Measurements from ENCODE around the gene VPS13C. TPM values are rescaled to one million over a fixed set of nuclear protein-coding genes. Genes with fewer than 3 reads are reported as not detected.

VPS13C gene
- total and polyA plus RNA-seq, 10 donors: 32.9 to 194 (median 147) TPM

GRCh38 chr15:62103431-62103830, 43.2 kb upstream of the VPS13C start:
- DNase-seq: no peak
- TF ChIP-seq POLR2AphosphoS5 (IDR thresholded peaks at IDR 0.05): no peak
- no peak for TF ChIP-seq POLR2A (IDR thresholded peaks at IDR 0.05)
- no peak for TF ChIP-seq CTCF (IDR thresholded peaks at IDR 0.05 in 8 of 11, conservative IDR thresholded peaks at IDR 0.05 in 3 of 11)
- WGBS, 5 donors: 88 to 96% (median 94%) methylated on average over 7 of the region's 7 CpGs
- H3K4me1 ChIP-seq: no peaks in the 10 kb centered on the region
- no peak overlapping the region for H3K4me3 ChIP-seq
- no peaks in the 10 kb centered on the region for H3K9me3 ChIP-seq
- no peak overlapping the region for H3K27ac ChIP-seq
- H3K36me3 ChIP-seq: no peaks in the 10 kb centered on the region
- H3K27me3 ChIP-seq (replicated peaks in 1 of 7): peaks cover 0 to 5% (median 0%) of the 10 kb centered on the region in 7 donors
- intact Hi-C loops (cut with DNase I; ENCODE audit: low total_unique reads): no loop called here

DNA sequence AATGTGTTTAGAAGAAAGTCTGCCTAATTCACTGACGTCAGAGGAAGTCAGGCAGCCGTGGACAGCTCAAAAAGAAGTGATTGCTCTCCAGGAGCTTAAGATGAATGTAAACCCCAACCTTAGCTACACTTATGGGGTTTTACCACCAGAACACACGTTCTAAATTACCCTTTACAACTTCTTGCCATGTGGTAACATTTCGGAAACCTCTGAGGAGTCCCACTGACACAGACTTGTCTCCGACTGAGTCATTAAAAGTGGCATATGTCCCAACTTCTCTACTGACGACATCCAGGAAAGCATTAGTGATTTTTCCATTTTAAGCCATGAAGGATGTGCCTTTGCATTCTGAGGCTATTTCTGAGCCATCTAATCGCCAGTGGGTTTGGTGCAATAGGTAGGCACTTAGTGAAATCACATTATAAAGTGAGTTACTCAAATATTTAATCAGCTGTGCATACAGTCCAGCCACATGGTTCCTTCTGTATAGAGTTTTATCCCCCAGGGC, 38.9 kb upstream of the VPS13C start:
- no peak for TF ChIP-seq CTCF (IDR thresholded peaks at IDR 0.05 in 8 of 11, conservative IDR thresholded peaks at IDR 0.05 in 3 of 11)
- TF ChIP-seq POLR2A (IDR thresholded peaks at IDR 0.05): no peak
- no peak for TF ChIP-seq POLR2AphosphoS5 (IDR thresholded peaks at IDR 0.05)
- Histone ChIP-seq H3K9me3 (no peaks in the 10 kb centered on the region), H3K4me3 (no peak overlapping the region), H3K4me1 (no peaks in the 10 kb centered on the region), H3K36me3 (no peaks in the 10 kb centered on the region), H3K27ac (no peak overlapping the region), H3K27me3 (replicated peaks in 1 of 7) (peaks cover 0 to 15% (median 0%) of the 10 kb centered on the region in 7 donors)
- DNase-seq: no peak
- intact Hi-C loops (cut with DNase I; ENCODE audit: low total_unique reads): no loop called here
- WGBS, 5 donors: 53 to 69% (median 64%) methylated on average over 7 of the region's 7 CpGs

- WGBS, 5 donors: 67 to 85% (median 82%) methylated on average over 7 of the region's 7 CpGs
- H3K4me3 ChIP-seq: no peak overlapping the region
- no peak for TF ChIP-seq POLR2A (IDR thresholded peaks at IDR 0.05)
- TF ChIP-seq POLR2AphosphoS5 (IDR thresholded peaks at IDR 0.05): no peak
- TF ChIP-seq CTCF (IDR thresholded peaks at IDR 0.05 in 8 of 11, conservative IDR thresholded peaks at IDR 0.05 in 3 of 11): no peak
- H3K9me3 ChIP-seq: no peaks in the 10 kb centered on the region
- H3K4me1 ChIP-seq: no peaks in the 10 kb centered on the region
- H3K27me3 ChIP-seq (replicated peaks in 1 of 7): peaks cover 0 to 15% (median 0%) of the 10 kb centered on the region in 7 donors
- no peaks in the 10 kb centered on the region for H3K36me3 ChIP-seq
- H3K27ac ChIP-seq: no peak overlapping the region
- no peak for DNase-seq
- intact Hi-C loops (cut with DNase I; ENCODE audit: low total_unique reads): no loop called here
These were observed 34.1 kb upstream of the VPS13C start for GRCh38 chr15:62094388-62094787.

- DNase-seq: no peak
- peaks cover 0 to 11% (median 0%) of the 10 kb centered on the region in 7 donors for H3K27me3 ChIP-seq (replicated peaks in 1 of 7)
- intact Hi-C loops (cut with DNase I; ENCODE audit: low total_unique reads): no loop called here
- 73 to 86% (median 79%) methylated on average over 5 of the region's 5 CpGs for WGBS, 5 donors
- no peaks in the 10 kb centered on the region for H3K4me1 ChIP-seq
- H3K27ac ChIP-seq: no peak overlapping the region
- H3K36me3 ChIP-seq: no peaks in the 10 kb centered on the region
- TF ChIP-seq POLR2AphosphoS5 (IDR thresholded peaks at IDR 0.05) (no peak), POLR2A (IDR thresholded peaks at IDR 0.05) (no peak), CTCF (IDR thresholded peaks at IDR 0.05 in 8 of 11, conservative IDR thresholded peaks at IDR 0.05 in 3 of 11) (no peak)
- no peak overlapping the region for H3K4me3 ChIP-seq
- H3K9me3 ChIP-seq: no peaks in the 10 kb centered on the region
These were observed 33.6 kb upstream of the VPS13C start for GRCh38 chr15:62093809-62094208.

Measured in spleen (tissue), 11 donors.